ENCODE measurements around the gene ST3GAL2.
A peak's percentile ranks its signal among the peaks of the same experiment; 100 is the strongest.
"Not testable (repeated sequence)": the region's sequence is repeated elsewhere in the genome, so short reads cannot be mapped to it uniquely, and the experiment has no call there.

Gene ST3GAL2

DNA sequence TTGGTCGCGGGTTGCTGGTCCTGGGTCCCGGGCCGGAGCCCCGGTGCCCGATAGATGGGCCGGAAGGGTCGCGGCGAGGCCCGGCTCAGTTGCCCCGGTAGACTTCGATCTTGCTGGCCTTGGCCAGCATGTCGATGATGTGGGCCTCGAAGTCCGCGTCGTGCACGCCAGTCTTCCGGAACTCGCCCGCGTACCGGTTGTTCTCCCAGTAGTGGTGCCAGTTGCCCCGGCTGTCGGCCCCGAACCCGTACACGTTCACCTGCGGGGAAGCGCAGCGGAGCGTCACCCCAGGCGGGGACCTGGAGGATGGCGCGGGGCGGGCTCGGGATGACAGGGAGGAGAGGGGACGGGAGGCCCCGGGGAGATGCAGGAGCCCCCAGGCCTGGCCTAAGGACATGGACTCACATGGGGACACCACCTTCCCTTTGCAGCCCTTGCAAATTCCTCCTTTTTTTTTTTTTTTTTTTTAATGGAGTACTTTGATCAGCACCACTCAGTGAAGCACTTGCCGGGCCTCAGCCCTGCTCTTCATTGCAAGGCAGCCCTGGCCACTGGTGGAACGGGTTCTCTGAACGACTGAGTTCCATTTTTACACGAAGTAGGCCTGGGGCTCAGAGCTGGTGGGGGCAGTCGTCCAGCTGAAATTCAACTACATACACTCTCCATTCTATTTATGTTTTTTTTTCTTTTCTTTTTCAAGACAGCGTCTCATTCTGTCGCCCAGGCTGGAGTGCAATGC is 57.1 kb downstream of the ST3GAL2 start:
- peak; percentile 45 for DNase-seq

- DNase-seq, result peak; percentile 98
Measured at GRCh38 chr16:70380919-70381603, 57.8 kb downstream of the ST3GAL2 start.

DNA sequence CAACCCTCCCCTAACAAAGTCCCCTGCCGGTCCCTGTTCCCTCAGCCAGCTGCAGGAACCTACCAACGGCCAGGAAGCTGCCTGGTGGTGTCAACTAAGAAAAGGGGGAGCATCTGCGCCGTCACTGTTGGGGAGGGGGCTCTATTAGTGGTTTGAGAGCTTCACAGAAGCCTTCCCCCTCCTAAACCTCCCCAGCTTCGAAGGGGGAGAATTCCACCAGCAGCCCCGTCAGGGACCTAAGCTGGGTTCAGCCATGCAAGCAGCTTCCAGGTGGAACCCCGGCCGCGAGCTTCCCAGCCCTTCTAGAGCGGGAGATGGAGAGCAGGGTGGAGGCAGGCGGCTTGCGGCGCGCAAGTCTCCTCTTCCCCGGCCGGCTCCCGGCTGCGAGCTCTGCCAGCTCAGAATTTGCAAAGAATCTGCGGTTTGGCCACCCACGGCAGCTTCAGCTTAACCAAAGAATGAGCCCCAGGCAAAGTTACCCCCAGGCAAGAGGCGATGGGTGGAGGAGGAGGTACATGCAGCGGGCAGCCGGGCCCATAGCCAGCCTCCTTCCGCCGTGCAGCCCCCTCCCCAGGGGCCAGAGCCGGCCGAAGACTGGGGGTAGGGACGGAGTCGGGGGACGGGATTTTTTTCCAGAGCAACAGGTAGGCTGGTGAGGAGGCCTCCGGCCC is 58.5 kb downstream of the ST3GAL2 start:
- DNase-seq, result peak; percentile 33

- DNase-seq, result no peak
Measured at GRCh38 chr16:70378869-70379493, 59.9 kb downstream of the ST3GAL2 start.

DNA sequence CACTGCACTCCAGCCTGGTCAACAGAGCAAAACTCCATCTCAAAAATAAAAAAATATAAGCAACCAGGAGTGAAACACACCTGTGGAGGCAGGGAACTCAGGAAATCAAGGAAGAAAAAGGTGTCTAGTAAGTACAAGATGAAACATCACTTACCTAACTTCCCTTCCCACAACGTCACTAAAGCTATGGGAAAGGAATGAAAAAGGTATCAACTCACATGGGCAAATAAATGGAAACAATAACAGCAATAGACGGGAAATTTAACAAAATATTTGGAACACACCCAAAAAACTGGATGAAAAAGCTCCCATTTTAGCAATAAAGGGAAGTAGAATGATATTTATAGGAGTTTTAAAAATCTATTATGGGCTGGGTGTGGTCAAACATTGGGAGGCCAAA is 61.1 kb downstream of the ST3GAL2 start:
- no peak for DNase-seq

GRCh38 chr16:70375636-70376611 is 63.0 kb downstream of the ST3GAL2 start:
- DNase-seq, result no peak

DNA sequence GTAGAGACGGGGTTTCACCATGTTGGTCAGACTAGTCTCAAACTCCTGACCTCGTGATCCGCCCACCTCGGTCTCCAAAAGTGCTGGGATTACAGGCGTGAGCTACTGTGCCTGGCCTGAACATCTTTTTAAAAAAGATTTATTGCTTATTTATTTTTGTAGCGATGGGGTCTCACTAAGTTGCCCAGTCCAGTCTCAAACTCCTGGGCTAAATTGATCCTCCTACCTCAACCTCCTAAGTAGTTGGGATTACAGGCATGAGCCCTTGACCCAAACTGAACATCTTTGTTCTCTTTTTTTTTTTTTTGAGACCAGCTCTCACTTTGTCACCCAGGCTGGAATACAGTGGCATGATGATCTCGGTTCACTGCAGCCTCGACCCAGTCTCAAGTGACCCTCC is 64.7 kb downstream of the ST3GAL2 start:
- no peak for DNase-seq

GRCh38 chr16:70372921-70373728 is 65.8 kb downstream of the ST3GAL2 start:
- DNase-seq, result no peak

GRCh38 chr16:70370924-70371323 is 68.0 kb downstream of the ST3GAL2 start:
- no peak for DNase-seq

DNA sequence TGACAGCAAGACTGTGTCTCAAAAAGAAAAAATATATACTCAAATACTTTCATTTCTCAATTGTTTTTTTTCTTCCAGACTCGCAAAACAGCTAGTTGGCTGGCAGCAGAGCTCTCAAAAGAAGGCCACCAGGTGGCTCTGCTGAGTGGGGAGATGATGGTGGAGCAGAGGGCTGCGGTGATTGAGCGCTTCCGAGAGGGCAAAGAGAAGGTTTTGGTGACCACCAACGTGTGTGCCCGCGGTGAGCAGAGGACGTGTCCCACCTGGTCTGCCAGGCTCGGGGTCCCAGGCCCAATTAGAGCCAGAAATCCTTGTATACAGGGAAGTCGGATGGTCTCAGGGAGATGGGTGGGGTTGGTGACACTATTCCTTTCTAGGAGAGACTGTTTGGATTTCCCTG is 68.8 kb downstream of the ST3GAL2 start:
- not testable (repeated sequence) for DNase-seq

DNA sequence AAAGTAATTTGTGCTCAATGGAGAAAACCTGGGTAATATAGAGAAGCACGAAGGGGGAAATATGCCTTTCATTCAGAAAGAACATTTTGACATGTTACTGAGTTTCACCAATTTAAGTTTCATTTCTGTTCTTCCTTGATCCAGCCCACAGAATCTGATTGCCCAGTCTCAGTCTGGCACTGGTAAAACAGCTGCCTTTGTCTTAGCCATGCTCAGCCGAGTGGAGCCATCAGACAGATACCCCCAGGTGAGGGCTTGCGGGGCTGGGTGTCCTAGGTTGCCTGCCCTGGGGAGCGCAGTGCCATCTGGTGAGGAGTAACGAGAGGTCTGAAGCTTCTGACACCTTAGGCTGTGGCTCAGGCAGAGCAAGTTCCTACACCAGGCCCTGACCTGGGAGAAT is 74.5 kb downstream of the ST3GAL2 start:
- DNase-seq, result no peak

- no peak for DNase-seq
Measured at GRCh38 chr16:70359552-70359951, 79.3 kb downstream of the ST3GAL2 start.

DNA sequence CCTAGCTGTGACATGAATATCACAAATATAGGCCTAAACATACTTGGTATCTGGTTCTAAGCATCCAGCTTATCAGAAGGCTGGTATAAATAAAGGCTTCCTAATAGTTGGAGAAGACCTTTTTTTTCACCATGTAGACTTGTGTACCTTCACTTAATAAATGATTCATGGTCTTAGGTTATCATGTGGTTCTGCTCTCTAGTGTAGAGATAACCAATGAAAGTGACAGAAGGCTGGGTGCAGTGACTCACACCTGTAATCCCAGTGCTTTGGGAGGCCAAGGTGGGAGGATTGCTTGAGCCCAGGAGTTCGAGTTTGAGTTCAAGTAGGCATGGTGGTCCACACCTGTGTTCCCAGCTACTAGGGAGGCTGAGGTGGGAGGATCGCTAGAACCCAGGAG is 89.1 kb downstream of the ST3GAL2 start:
- DNase-seq, result no peak

- DNase-seq, result no peak
Measured at GRCh38 chr16:70348991-70349390, 89.9 kb downstream of the ST3GAL2 start.

DNA sequence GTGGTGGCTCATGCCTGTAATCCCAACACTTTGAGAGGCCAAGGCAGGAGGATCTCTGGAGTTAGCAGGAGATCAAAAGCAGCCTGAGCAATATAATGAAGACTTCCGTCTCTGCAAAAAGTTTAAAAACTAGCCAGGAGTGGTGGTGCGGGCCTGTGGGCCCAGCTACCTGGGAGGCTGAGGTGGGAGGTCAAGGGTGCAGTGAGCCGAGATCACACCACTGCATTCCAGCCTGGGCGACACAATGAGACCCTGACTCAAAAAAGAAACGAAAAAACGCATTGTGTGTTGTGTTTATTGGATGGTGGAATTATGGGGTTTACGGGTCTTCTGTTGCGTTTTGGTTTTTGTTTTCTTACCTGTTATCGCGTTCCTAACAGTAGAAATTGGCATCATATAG is 93.1 kb downstream of the ST3GAL2 start:
- no peak for DNase-seq

- DNase-seq, result no peak
Measured at GRCh38 chr16:70342016-70342415, 96.9 kb downstream of the ST3GAL2 start.

DNA sequence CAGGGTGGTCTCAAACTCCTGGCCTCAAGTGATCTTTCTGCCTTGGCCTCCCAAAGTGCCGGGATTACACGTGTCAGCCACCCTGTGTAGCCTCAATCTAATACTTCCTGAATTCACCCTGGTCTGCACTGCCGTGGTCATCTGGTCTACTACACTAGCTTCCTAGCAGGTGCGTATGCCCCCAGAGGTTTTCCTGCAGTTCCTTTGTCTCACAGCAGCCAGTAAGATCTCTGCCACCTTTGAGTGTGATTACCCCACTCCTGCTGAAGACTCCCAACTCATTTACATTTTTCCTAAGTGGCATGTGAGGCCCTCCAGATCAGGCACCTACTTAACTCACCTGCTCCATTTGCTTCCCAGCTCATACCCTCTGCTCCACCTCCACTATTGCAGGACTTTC is 97.3 kb downstream of the ST3GAL2 start:
- DNase-seq, result no peak

- DNase-seq, result no peak
Measured at GRCh38 chr16:70337814-70338213, 101.1 kb downstream of the ST3GAL2 start.

DNA sequence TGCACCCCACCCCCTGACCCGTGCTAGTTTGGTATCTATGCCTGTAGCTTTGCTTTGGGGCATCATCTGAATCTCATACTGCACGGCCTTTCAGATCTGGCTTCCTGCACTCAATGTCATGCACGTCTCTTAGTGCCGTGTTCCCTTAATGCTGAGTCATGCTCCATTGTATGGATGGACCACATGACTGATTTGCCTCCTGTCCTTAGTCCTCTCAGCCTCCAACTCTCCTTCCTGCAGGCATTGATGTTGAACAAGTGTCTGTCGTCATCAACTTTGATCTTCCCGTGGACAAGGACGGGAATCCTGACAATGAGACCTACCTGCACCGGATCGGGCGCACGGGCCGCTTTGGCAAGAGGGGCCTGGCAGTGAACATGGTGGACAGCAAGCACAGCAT is 106.2 kb downstream of the ST3GAL2 start:
- DNase-seq, result not testable (repeated sequence)

GRCh38 chr16:70331588-70332358 is 107.1 kb downstream of the ST3GAL2 start:
- DNase-seq, result no peak

GRCh38 chr16:70331091-70331490 is 107.8 kb downstream of the ST3GAL2 start:
- no peak for DNase-seq

Data from COR-L47 (cell line).